Measurements from ENCODE around the gene SATB2.
A peak's percentile ranks its signal among the peaks of the same experiment; 100 is the strongest.

The SATB2 gene

GRCh38 chr2:199457147-199458008, at the start of gene SATB2:
Gene SATB2 (minus strand): TSS chr2:199457939. CDS start chr2:199456037, 1,902 bp downstream.
- TF ChIP-seq TSHZ2 (CRISPR knock-in tag; IDR thresholded peaks at IDR 0.05), result no peak
- no peak for TF ChIP-seq BACH2 (CRISPR knock-in tag; IDR thresholded peaks at IDR 0.05; ENCODE audit: borderline replicate concordance)
- no peak for TF ChIP-seq ESRRG (CRISPR knock-in tag; IDR thresholded peaks at IDR 0.05)
- no peak for TF ChIP-seq ZNF565 (CRISPR knock-in tag; conservative IDR thresholded peaks at IDR 0.05; ENCODE audit: low read depth)
- no peak for TF ChIP-seq ZNF8 (CRISPR knock-in tag; IDR thresholded peaks at IDR 0.05)
- TF ChIP-seq TOX (CRISPR knock-in tag; IDR thresholded peaks at IDR 0.05; ENCODE audit: borderline replicate concordance), result no peak
- TF ChIP-seq ARNTL (CRISPR knock-in tag; IDR thresholded peaks at IDR 0.05; ENCODE audit: borderline replicate concordance, low read depth), result no peak
- peak; percentile 16 for ATAC-seq

DNA sequence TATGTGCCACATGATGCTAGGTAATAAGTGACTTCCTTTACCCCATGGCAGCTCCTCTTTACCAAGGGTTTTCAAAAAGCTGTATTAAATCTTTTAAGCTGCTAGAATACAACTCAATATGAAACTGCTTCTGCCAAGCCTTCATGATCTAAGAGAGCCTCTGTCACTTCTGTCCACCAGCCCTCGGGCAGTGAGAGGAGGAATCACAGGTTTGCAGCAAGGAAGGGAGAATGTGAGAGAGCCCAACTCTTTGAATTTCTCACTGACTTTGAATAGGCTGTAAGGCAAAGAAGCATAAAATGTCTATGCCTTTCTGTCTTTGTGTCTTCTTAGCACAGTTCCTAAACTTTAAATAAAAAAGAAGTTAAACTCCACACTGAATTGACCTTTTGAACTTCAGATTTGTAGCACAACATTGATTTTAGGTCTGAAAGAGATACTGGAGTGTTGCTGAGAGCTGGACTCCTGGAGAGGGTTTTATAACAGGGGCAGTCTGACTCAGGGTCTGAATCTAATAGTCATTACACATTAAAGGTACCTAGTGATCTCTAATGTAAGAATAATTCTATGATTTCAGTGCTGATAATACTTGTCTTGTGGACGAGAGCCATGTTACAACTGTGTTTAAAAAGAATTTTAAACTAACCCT, 48.1 kb upstream of the SATB2 start:
- no peak for ATAC-seq

More for the DNA sequence above, 48.1 kb upstream of the SATB2 start:
- TF ChIP-seq RARB (CRISPR knock-in tag; IDR thresholded peaks at IDR 0.05), result no peak
- no peak for TF ChIP-seq BACH2 (CRISPR knock-in tag; IDR thresholded peaks at IDR 0.05; ENCODE audit: borderline replicate concordance)
- TF ChIP-seq ZFP3 (CRISPR knock-in tag; IDR thresholded peaks at IDR 0.05), result no peak
- no peak for TF ChIP-seq TSHZ2 (CRISPR knock-in tag; IDR thresholded peaks at IDR 0.05)
- TF ChIP-seq, protein P1, sequence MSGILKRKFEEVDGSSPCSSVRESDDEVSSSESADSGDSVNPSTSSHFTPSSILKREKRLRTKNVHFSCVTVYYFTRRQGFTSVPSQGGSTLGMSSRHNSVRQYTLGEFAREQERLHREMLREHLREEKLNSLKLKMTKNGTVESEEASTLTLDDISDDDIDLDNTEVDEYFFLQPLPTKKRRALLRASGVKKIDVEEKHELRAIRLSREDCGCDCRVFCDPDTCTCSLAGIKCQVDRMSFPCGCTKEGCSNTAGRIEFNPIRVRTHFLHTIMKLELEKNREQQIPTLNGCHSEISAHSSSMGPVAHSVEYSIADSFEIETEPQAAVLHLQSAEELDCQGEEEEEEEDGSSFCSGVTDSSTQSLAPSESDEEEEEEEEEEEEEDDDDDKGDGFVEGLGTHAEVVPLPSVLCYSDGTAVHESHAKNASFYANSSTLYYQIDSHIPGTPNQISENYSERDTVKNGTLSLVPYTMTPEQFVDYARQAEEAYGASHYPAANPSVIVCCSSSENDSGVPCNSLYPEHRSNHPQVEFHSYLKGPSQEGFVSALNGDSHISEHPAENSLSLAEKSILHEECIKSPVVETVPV (CRISPR knock-in tag; IDR thresholded peaks at IDR 0.05), result no peak
- TF ChIP-seq CSDC2 (CRISPR knock-in tag; IDR thresholded peaks at IDR 0.05), result no peak
- TF ChIP-seq GLIS3 (CRISPR knock-in tag; IDR thresholded peaks at IDR 0.05), result no peak
- no peak for TF ChIP-seq ZNF565 (CRISPR knock-in tag; conservative IDR thresholded peaks at IDR 0.05; ENCODE audit: low read depth)
- no peak for TF ChIP-seq TCF4 (CRISPR knock-in tag; IDR thresholded peaks at IDR 0.05; ENCODE audit: borderline replicate concordance)
- TF ChIP-seq ZC3H10 (CRISPR knock-in tag; IDR thresholded peaks at IDR 0.05), result no peak
- no peak for TF ChIP-seq ZNF8 (CRISPR knock-in tag; IDR thresholded peaks at IDR 0.05)
- TF ChIP-seq ZFP30 (CRISPR knock-in tag; IDR thresholded peaks at IDR 0.05), result no peak
- TF ChIP-seq CREB5 (CRISPR knock-in tag; IDR thresholded peaks at IDR 0.05; ENCODE audit: low read depth), result no peak
- no peak for TF ChIP-seq PATZ1 (CRISPR knock-in tag; IDR thresholded peaks at IDR 0.05; ENCODE audit: borderline replicate concordance)
- no peak for TF ChIP-seq ARNTL (CRISPR knock-in tag; IDR thresholded peaks at IDR 0.05; ENCODE audit: borderline replicate concordance, low read depth)
- no peak for TF ChIP-seq POU6F1 (CRISPR knock-in tag; IDR thresholded peaks at IDR 0.05; ENCODE audit: borderline replicate concordance, low read depth)
- no peak for TF ChIP-seq ESRRG (CRISPR knock-in tag; IDR thresholded peaks at IDR 0.05)
- TF ChIP-seq ISL1 (CRISPR knock-in tag; IDR thresholded peaks at IDR 0.05), result no peak

Data from SK-N-SH treated with all-trans-retinoic acid at 6 μM for 48 hours (cell line).